ENCODE data around the gene PPP3CA. TPM values are rescaled to one million over a fixed set of nuclear protein-coding genes. Genes with fewer than 3 reads are reported as not detected.

The PPP3CA gene
- total RNA-seq, 1 donor from 2014 or later, result 29.9 TPM

GRCh38 chr4:101244349-101244748 is 103.0 kb downstream of the PPP3CA start:
- Mint-ChIP-seq H3K9me3 (ENCODE audit: unreplicated experiment) (no peaks in the 10 kb centered on the region), H3K27me3 (ENCODE audit: unreplicated experiment) (no peaks in the 10 kb centered on the region), H3K36me3 (ENCODE audit: unreplicated experiment) (no peaks in the 10 kb centered on the region), H3K27ac (ENCODE audit: unreplicated experiment) (no peak overlapping the region), H3K4me3 (ENCODE audit: unreplicated experiment) (no peak overlapping the region), H3K4me1 (ENCODE audit: low read depth, unreplicated experiment) (no peaks in the 10 kb centered on the region)
- no peak for DNase-seq
- TF ChIP-seq CTCF (IDR thresholded peaks at IDR 0.05; ENCODE audit: partially characterized antibody, unreplicated experiment), result no peak

GRCh38 chr4:101242441-101242840 is 104.9 kb downstream of the PPP3CA start:
- Mint-ChIP-seq H3K36me3 (ENCODE audit: unreplicated experiment) (no peaks in the 10 kb centered on the region), H3K9me3 (ENCODE audit: unreplicated experiment) (no peaks in the 10 kb centered on the region)

GRCh38 chr4:101240099-101240498 is 107.2 kb downstream of the PPP3CA start:
- Mint-ChIP-seq H3K27ac (ENCODE audit: unreplicated experiment) (no peak overlapping the region), H3K4me3 (ENCODE audit: unreplicated experiment) (no peak overlapping the region), H3K4me1 (ENCODE audit: low read depth, unreplicated experiment) (peaks cover 6% of the 10 kb centered on the region), H3K36me3 (ENCODE audit: unreplicated experiment) (no peaks in the 10 kb centered on the region), H3K9me3 (ENCODE audit: unreplicated experiment) (no peaks in the 10 kb centered on the region), H3K27me3 (ENCODE audit: unreplicated experiment) (no peaks in the 10 kb centered on the region)
- no peak for DNase-seq
- no peak for TF ChIP-seq CTCF (IDR thresholded peaks at IDR 0.05; ENCODE audit: partially characterized antibody, unreplicated experiment)

More at GRCh38 chr4:101242441-101242840, 104.9 kb downstream of the PPP3CA start:
- Mint-ChIP-seq H3K27ac (ENCODE audit: unreplicated experiment) (no peak overlapping the region), H3K27me3 (ENCODE audit: unreplicated experiment) (no peaks in the 10 kb centered on the region), H3K4me3 (ENCODE audit: unreplicated experiment) (no peak overlapping the region), H3K4me1 (ENCODE audit: low read depth, unreplicated experiment) (peaks cover 5% of the 10 kb centered on the region)
- no peak for DNase-seq
- no peak for TF ChIP-seq CTCF (IDR thresholded peaks at IDR 0.05; ENCODE audit: partially characterized antibody, unreplicated experiment)

- no peak overlapping the region for H3K4me3 Mint-ChIP-seq (ENCODE audit: unreplicated experiment)
- H3K36me3 Mint-ChIP-seq (ENCODE audit: unreplicated experiment), result no peaks in the 10 kb centered on the region
- DNase-seq, result no peak
- H3K27ac Mint-ChIP-seq (ENCODE audit: unreplicated experiment), result no peak overlapping the region
- H3K9me3 Mint-ChIP-seq (ENCODE audit: unreplicated experiment), result no peaks in the 10 kb centered on the region
- TF ChIP-seq CTCF (IDR thresholded peaks at IDR 0.05; ENCODE audit: partially characterized antibody, unreplicated experiment), result no peak
- H3K27me3 Mint-ChIP-seq (ENCODE audit: unreplicated experiment), result no peaks in the 10 kb centered on the region
- H3K4me1 Mint-ChIP-seq (ENCODE audit: low read depth, unreplicated experiment), result peaks cover 6% of the 10 kb centered on the region
Observed at GRCh38 chr4:101239665-101240064, 107.7 kb downstream of the PPP3CA start.

- Mint-ChIP-seq H3K36me3 (ENCODE audit: unreplicated experiment) (no peaks in the 10 kb centered on the region), H3K27me3 (ENCODE audit: unreplicated experiment) (no peaks in the 10 kb centered on the region), H3K4me3 (ENCODE audit: unreplicated experiment) (no peak overlapping the region), H3K9me3 (ENCODE audit: unreplicated experiment) (no peaks in the 10 kb centered on the region), H3K27ac (ENCODE audit: unreplicated experiment) (no peak overlapping the region), H3K4me1 (ENCODE audit: low read depth, unreplicated experiment) (peaks cover 11% of the 10 kb centered on the region)
- no peak for TF ChIP-seq CTCF (IDR thresholded peaks at IDR 0.05; ENCODE audit: partially characterized antibody, unreplicated experiment)
- no peak for DNase-seq
Observed at GRCh38 chr4:101238706-101239105, 108.6 kb downstream of the PPP3CA start.

Measured in glutamatergic neuron (in vitro differentiated cells).